ENCODE data around the gene THAP7.

DNA sequence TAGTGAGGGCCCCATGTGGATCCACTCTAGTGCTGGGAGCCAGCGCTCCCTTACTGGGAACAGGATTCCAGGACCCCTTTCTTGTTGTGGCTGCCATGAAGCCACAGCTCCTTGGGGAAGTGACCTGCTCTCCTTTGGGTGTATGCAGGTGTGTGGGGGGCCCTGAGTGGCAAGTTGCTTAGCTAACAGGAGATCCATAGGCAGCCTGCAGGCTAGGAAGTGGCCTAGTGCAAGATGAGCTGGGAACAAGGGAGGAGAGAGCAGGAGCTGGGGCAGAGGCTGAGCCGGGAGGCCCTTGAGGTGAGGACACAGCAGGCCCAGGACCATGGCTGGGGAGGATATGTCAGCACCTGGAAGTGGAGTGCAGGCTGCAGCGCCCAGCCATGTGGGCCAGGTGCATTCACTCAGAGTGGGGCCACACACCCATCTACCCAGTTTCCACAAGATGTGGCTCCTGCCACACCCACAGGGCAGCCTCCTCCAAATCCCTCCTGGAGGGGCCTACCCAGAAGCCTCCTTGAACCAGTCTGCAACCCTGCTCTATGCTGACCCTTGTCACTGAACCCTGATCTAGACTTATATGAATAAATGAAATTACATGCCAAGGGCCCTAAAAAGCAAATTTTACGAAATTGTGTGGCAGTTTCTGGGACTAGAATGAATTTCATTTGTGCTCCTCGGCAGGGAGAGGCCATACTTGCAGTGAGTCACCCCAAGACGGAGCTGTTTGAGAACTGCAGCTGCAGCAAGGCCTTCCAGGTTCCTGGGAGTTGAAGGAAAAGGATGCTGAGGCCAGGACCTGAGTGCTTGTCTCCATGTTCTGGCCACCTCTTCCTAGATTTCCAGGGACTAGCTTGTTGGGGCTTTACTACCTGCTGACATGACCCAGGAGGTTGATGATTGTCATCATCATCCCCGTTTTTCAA is 3.2 kb downstream of the THAP7 start:
- TF ChIP-seq, protein P1, sequence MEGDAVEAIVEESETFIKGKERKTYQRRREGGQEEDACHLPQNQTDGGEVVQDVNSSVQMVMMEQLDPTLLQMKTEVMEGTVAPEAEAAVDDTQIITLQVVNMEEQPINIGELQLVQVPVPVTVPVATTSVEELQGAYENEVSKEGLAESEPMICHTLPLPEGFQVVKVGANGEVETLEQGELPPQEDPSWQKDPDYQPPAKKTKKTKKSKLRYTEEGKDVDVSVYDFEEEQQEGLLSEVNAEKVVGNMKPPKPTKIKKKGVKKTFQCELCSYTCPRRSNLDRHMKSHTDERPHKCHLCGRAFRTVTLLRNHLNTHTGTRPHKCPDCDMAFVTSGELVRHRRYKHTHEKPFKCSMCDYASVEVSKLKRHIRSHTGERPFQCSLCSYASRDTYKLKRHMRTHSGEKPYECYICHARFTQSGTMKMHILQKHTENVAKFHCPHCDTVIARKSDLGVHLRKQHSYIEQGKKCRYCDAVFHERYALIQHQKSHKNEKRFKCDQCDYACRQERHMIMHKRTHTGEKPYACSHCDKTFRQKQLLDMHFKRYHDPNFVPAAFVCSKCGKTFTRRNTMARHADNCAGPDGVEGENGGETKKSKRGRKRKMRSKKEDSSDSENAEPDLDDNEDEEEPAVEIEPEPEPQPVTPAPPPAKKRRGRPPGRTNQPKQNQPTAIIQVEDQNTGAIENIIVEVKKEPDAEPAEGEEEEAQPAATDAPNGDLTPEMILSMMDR (IDR thresholded peaks at IDR 0.05), result no peak
- TF ChIP-seq POLR2AphosphoS5 (IDR thresholded peaks at IDR 0.05; ENCODE audit: low read depth, low read length), result peak; percentile 45
- TF ChIP-seq, protein P2, sequence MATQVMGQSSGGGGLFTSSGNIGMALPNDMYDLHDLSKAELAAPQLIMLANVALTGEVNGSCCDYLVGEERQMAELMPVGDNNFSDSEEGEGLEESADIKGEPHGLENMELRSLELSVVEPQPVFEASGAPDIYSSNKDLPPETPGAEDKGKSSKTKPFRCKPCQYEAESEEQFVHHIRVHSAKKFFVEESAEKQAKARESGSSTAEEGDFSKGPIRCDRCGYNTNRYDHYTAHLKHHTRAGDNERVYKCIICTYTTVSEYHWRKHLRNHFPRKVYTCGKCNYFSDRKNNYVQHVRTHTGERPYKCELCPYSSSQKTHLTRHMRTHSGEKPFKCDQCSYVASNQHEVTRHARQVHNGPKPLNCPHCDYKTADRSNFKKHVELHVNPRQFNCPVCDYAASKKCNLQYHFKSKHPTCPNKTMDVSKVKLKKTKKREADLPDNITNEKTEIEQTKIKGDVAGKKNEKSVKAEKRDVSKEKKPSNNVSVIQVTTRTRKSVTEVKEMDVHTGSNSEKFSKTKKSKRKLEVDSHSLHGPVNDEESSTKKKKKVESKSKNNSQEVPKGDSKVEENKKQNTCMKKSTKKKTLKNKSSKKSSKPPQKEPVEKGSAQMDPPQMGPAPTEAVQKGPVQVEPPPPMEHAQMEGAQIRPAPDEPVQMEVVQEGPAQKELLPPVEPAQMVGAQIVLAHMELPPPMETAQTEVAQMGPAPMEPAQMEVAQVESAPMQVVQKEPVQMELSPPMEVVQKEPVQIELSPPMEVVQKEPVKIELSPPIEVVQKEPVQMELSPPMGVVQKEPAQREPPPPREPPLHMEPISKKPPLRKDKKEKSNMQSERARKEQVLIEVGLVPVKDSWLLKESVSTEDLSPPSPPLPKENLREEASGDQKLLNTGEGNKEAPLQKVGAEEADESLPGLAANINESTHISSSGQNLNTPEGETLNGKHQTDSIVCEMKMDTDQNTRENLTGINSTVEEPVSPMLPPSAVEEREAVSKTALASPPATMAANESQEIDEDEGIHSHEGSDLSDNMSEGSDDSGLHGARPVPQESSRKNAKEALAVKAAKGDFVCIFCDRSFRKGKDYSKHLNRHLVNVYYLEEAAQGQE (IDR thresholded peaks at IDR 0.05; ENCODE audit: insufficient read depth in 1 of 2, low read depth in 2 of 2, low read length in 1 of 2), result no peak

All from Panc1 (cell line).